ENCODE data around the gene CILP.
A peak's percentile ranks its signal among the peaks of the same experiment; 100 is the strongest.

Gene CILP

DNA sequence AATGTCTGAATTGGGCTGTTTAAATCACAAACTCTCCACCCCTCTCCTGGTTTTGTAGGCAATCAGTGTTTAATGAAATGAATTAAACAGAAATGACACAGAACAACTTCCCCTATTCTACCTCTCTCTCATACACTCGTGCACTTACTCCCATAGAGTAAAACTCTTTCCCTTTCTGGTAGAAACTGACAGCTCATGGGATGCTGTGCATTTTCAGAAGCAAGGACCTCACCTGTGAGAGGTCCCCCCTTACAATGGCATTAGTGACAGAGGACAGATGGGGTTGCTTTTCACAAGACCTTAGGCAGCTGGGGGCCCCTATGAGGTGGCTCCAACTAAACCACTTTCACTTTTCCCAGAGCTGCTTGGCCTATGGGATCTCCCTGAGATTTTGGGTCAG lies 43.5 kb upstream of the CILP start:
- DNase-seq (ENCODE audit: low read depth): no peak
- no peak overlapping the region for H3K4me3 ChIP-seq (ENCODE audit: low read length)
- TF ChIP-seq, protein P1, sequence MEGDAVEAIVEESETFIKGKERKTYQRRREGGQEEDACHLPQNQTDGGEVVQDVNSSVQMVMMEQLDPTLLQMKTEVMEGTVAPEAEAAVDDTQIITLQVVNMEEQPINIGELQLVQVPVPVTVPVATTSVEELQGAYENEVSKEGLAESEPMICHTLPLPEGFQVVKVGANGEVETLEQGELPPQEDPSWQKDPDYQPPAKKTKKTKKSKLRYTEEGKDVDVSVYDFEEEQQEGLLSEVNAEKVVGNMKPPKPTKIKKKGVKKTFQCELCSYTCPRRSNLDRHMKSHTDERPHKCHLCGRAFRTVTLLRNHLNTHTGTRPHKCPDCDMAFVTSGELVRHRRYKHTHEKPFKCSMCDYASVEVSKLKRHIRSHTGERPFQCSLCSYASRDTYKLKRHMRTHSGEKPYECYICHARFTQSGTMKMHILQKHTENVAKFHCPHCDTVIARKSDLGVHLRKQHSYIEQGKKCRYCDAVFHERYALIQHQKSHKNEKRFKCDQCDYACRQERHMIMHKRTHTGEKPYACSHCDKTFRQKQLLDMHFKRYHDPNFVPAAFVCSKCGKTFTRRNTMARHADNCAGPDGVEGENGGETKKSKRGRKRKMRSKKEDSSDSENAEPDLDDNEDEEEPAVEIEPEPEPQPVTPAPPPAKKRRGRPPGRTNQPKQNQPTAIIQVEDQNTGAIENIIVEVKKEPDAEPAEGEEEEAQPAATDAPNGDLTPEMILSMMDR (IDR thresholded peaks at IDR 0.05; ENCODE audit: insufficient read depth, low read depth, low read length, missing control alignments): no peak

- H3K4me3 ChIP-seq (ENCODE audit: low read length): no peak overlapping the region
- no peak for DNase-seq (ENCODE audit: low read depth)
- TF ChIP-seq, protein P1 (IDR thresholded peaks at IDR 0.05; ENCODE audit: insufficient read depth, low read depth, low read length, missing control alignments): no peak
Observed at GRCh38 chr15:65254356-65254755, 43.1 kb upstream of the CILP start.

GRCh38 chr15:65249641-65250040 lies 38.4 kb upstream of the CILP start:
- TF ChIP-seq, protein P1 (IDR thresholded peaks at IDR 0.05; ENCODE audit: insufficient read depth, low read depth, low read length, missing control alignments): no peak
- no peak overlapping the region for H3K4me3 ChIP-seq (ENCODE audit: low read length)
- no peak for DNase-seq (ENCODE audit: low read depth)

DNA sequence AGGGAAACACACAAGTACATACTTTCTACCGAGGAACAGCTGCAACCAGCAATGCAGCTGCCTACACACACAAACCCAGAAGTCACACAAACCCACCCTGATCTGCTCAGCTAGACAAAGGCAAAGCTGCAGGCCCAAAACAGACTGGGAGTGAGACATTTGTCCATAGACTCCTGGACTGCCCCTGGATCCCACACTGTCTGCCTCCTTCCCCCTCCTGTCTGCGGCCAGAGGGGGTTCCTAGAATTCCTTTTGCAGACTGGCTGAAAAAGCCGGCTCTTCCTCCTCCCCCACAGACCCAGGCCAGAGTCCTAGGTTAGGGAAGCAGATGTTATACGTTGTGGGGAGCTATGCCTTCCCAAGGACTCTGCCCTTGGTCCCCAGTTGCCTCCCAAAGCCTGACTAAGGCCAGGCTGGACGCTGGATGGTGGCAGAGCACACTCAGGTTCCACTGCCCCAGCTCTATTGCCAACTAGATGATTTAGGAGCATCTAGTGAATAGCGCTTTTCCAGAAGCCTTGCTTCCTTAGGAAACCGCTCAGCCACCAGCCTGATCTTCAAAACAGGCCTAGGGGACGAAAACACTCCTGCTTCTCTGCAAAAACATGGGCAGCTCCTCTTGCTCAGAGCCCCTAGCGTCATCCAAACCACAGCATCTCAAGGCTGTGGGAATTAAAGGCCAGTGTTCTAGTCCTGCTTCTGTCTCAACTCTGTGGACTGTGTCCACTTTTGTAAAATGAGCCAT lies 37.4 kb upstream of the CILP start:
- TF ChIP-seq, protein P1 (IDR thresholded peaks at IDR 0.05; ENCODE audit: insufficient read depth, low read depth, low read length, missing control alignments): no peak
- no peak overlapping the region for H3K4me3 ChIP-seq (ENCODE audit: low read length)
- no peak for DNase-seq (ENCODE audit: low read depth)

DNA sequence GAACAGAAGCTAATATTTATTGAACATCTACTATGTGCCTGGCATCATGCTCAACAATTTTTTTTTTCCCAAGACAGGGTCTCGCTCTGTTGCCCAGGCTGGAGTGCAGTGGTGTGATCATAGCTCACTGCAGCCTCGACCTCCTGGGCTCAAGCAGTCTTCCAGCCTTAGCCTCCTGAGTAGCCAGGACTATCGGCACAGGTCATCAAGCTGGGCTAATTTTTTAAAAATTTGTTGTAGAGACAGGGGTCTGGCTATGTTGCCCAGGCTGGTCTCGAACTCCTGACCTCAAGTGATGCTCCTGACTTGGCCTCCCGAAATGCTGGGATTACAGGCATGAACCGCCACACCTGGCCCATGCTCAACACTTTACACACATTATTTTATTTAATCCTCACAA lies 35.7 kb upstream of the CILP start:
- H3K4me3 ChIP-seq (ENCODE audit: low read length): no peak overlapping the region
- no peak for DNase-seq (ENCODE audit: low read depth)
- TF ChIP-seq, protein P1 (IDR thresholded peaks at IDR 0.05; ENCODE audit: insufficient read depth, low read depth, low read length, missing control alignments): no peak

DNA sequence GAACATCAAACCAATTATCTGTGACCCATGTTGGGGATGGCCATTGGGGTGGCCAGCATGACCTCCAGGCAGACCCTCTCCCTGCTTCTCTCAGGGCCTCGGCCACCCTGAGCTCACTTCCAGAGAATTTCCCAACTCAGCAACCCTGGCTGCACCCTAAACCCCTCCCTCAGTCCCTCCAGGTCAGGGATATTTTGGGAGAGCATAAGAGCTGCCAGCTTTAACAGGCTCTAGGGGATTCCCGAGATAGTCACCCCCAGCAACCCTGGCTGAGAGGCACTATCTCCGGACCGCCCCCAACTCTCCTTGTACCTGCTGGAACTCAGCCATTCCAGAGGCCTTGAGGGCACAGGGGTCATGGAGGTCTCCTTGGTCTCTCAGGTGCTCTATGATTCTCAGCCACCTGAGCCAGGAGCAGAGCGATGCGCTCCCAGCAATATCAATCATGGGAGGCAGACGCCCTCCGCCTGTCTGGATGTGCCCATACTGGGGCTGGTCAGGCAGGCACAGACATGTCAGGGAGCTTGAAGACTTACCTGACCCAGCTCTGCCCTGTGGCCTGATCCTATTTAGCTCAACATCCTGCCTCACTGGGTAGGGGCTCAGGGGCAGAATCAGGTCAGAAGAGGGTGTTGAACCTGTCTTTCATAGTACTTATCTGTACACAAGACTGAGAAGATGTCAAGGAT lies 34.9 kb upstream of the CILP start:
- H3K4me3 ChIP-seq (ENCODE audit: low read length): no peak overlapping the region
- TF ChIP-seq, protein P1 (IDR thresholded peaks at IDR 0.05; ENCODE audit: insufficient read depth, low read depth, low read length, missing control alignments): no peak
- peak; percentile 81 for DNase-seq (ENCODE audit: low read depth)
